Left forelimb (tissue), 1 donor: ENCODE data around the gene KCNIP3.
"Not testable (repeated sequence)": the region's sequence is repeated elsewhere in the genome, so short reads cannot be mapped to it uniquely, and the experiment has no call there.

Experiments
- DNase-seq: peaks from one replicate; pipeline ENCODE4 v3.0.0-alpha.2; 2018; ENCODE audit warnings: low spot score

Gene KCNIP3

DNA sequence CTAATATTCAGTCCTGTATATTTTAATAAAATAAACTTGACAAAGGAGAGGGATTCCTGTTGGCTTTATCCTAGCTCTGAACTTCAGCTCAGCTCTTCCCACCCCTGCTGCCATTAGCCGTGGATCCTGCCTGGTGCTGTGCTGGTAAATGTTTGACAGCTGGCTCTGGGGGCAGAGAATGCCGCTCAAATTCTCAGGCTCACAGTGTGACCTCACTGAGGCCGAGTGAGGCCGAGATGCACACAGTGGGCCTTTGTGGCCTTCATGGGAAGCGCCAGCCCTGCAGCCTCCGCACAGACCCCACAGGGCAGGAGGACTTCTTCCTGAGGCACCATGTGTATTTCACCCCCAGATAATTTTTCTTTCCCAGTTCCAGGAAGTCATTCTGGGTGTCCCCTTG lies 88.9 kb downstream of the KCNIP3 start:
- peak; percentile 30 for DNase-seq

- peak; percentile 14 for DNase-seq
Measured at GRCh38 chr2:95387358-95387757, 90.2 kb downstream of the KCNIP3 start.

GRCh38 chr2:95388091-95388692 lies 91.0 kb downstream of the KCNIP3 start:
- peak; percentile 37 for DNase-seq

GRCh38 chr2:95388856-95389244 lies 91.7 kb downstream of the KCNIP3 start:
- DNase-seq: peak; percentile 61

- DNase-seq: peak; percentile 73
Measured at GRCh38 chr2:95389245-95390119, 92.3 kb downstream of the KCNIP3 start.

- peak; percentile 53 for DNase-seq
Measured at GRCh38 chr2:95390272-95390880, 93.2 kb downstream of the KCNIP3 start.

- peak; percentile 11 for DNase-seq
Measured at GRCh38 chr2:95390881-95391321, 93.8 kb downstream of the KCNIP3 start.

- peak; percentile 37 for DNase-seq
Measured at GRCh38 chr2:95391641-95392310, 94.6 kb downstream of the KCNIP3 start.

GRCh38 chr2:95392320-95392719 lies 95.2 kb downstream of the KCNIP3 start:
- DNase-seq: no peak

- no peak for DNase-seq
Measured at GRCh38 chr2:95392730-95393455, 95.7 kb downstream of the KCNIP3 start.

GRCh38 chr2:95393901-95394300 lies 96.8 kb downstream of the KCNIP3 start:
- DNase-seq: no peak

- DNase-seq: no peak
Measured at GRCh38 chr2:95399061-95399460, 101.9 kb downstream of the KCNIP3 start.

DNA sequence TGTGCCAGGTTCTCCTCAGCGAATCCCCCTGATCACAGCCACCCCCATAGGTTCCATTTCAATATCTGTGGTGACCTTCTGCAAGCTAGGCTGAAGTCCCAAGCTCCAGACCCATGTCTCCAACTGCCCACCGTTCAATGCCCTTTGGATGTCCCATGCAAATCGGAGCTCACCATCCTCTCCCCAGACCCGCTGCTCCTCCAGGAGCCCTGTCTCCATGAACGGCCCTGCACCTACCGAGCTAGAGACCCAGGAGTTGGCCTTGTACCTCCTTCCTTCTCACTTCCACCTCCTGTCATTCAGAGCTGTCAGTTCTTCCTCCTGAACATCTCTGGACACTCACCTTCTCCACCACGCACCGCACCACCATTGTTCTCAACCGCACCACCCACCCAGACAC lies 104.3 kb downstream of the KCNIP3 start:
- DNase-seq: no peak

GRCh38 chr2:95402004-95402369 lies 104.8 kb downstream of the KCNIP3 start:
- not testable (repeated sequence) for DNase-seq

GRCh38 chr2:95402370-95403203 lies 105.4 kb downstream of the KCNIP3 start, which contains the start of gene FAHD2A:
TSS of gene FAHD2A (plus strand) at chr2:95402708. CDS start at chr2:95405559, 2,851 bp downstream.
- peak; percentile 96 for DNase-seq

GRCh38 chr2:95403204-95403721 lies 106.1 kb downstream of the KCNIP3 start:
- peak; percentile 55 for DNase-seq

DNA sequence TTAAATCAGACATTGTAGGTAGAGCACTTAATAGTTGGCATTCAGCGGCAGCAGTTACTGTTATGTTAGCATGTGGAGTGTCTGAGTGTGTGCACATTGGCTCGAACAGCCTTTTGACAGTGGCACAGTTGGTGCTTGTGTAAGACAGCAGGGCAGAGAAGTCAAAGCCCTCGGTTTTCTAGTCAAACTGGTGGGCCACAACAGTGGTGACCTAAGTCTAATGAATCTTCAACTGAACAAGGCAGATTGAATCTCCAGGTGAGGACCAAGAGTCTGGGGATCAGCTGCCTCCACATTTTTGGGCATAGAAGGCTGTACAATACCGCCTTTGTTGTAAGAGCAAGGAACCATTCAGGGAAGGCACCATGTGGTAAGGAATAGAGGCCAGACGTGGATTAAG lies 106.7 kb downstream of the KCNIP3 start:
- DNase-seq: not testable (repeated sequence)

DNA sequence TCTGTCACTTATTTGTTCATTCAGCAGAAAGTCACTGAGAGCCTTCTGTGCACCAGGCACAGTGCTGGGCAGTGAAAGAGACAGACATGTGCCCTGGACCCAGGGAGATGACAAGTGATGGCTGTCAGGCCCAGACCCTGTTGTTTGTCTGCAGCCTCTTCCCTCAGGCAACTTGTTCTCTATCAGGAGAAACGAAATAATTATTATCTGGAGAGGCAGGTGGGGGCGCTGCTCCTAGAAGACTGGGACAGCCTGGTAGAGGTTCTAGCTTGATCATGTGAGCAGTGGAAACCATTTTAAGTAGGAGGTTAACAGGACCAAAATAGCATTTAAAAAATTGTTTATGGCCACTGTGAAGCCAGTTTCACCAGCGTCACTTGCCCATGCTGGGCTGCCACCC lies 107.5 kb downstream of the KCNIP3 start:
- not testable (repeated sequence) for DNase-seq

GRCh38 chr2:95411239-95411638 lies 114.1 kb downstream of the KCNIP3 start:
- peak; percentile 57 for DNase-seq

DNA sequence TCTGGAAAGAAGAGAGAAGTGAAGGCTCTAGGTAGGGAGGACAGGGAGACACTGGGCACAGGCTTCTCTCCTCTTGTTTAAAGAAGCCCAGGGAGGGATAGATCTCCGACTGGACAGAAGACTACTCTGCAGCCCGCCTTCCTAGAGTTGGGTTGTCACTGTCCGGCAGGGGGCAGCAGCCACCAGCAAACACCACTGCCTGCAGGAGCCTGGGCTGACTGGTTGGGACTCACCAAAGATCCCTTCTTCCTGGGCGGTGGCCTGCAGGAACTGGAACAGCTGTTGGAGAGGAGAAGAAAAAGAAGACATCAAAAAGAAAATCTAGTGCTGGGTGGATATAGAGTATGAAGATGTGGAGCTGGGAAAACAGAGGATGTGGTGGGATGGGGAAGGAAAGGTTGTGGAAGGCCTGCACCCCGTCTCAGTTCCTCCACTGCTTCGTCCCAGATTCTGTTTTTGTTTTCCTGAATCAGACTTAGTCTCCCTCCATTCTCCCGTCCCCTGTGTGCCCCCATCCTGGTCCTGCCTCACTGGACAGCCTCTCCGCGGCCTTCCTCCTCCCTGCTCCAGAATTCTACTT lies 117.0 kb downstream of the KCNIP3 start:
- DNase-seq: peak; percentile 87
